Transverse colon (tissue), 4 donors: Measurements from ENCODE around the gene FRAS1. TPM values are rescaled to one million over a fixed set of nuclear protein-coding genes. Genes with fewer than 3 reads are reported as not detected.

ENCODE experiments used
- DNase-seq: peaks from one replicate; pipeline ENCODE4 v3.0.0-alpha.2; 2019
- H3K27ac ChIP-seq, 4 donors: fragments of 200-600 bp; sonication (generic); 2 replicates each; pipeline ENCODE4 v1.5.1; 2016 to 2018; ENCODE audit warnings: inconsistent platforms in 4 of 4
- H3K27me3 ChIP-seq: fragments of 200-600 bp; sonication (generic); 2 replicates; pipeline ENCODE4 v1.5.1; 2017; ENCODE audit warnings: inconsistent platforms
- H3K36me3 ChIP-seq, 4 donors: fragments of 200-600 bp; sonication (generic); 2 replicates each; pipeline ENCODE4 v1.5.1; 2017 to 2019; ENCODE audit warnings: inconsistent platforms in 4 of 4
- H3K4me1 ChIP-seq, 4 donors: fragments of 200-600 bp; sonication (generic); 2 replicates each; pipeline ENCODE4 v1.5.1; 2017 to 2020; ENCODE audit warnings: inconsistent platforms in 4 of 4
- H3K4me3 ChIP-seq, 4 donors: fragments of 200-600 bp; sonication (generic); 1 replicate in 1 of 4; 2 replicates in 3 of 4; pipeline versions ENCODE4 v1.5.1 to v1.6.1; 2017 to 2019; ENCODE audit warnings: inconsistent platforms in 4 of 4
- H3K9me3 ChIP-seq, 2 donors: fragments of 200-600 bp; sonication (generic); 2 replicates each; pipeline ENCODE4 v1.5.1; 2017 to 2019; ENCODE audit warnings: inconsistent platforms in 2 of 2
- EP300 ChIP-seq: sonication (generic); formaldehyde crosslinking; IDR thresholded peaks from one replicate; pipeline ENCODE4 v1.6.1; 2017; ENCODE audit warnings: antibody characterized with exemption, low read depth
- POLR2A ChIP-seq: fragments of 450-650 bp; IDR thresholded peaks from one replicate; pipeline ENCODE4 v1.6.1; 2016; ENCODE audit warnings: antibody characterized with exemption, mild to moderate bottlenecking, moderate library complexity
- POLR2AphosphoS5 ChIP-seq, 3 donors: sonication (generic); formaldehyde crosslinking; IDR thresholded peaks; one replicate each; pipeline ENCODE4 v1.6.1; 2016; ENCODE audit warnings: antibody characterized with exemption in 3 of 3
- WGBS, 2 donors: methylation state at CpG; one replicate each; pipeline ENCODE4 v1.1.5; 2018; ENCODE audit warnings: low coverage in 1 of 2; 5-methylcytosine and 5-hydroxymethylcytosine counted together
- in situ Hi-C, 4 donors: fragments of 200-750 bp; cut with MboI; loops; one replicate each; pipeline versions ENCODE4 v1.15.0 to v1.15.1; 2017; ENCODE audit warnings: low sequenced_read_pairs in 3 of 4, low pct_ligation_motif_present in 1 of 4, low pct_unique_long_range_greater_than_20kb in 1 of 4
- intact Hi-C: fragments of 100-400 bp; cut with DNase I; formaldehyde crosslinking; loops from one replicate; pipeline ENCODE4 v1.15.1; 2023; ENCODE audit warnings: low total_unique reads
- total RNA-seq, 4 donors: library from RNA; depleted of rRNA; stranded (reverse); fragments of >200 nt; gene quantifications; one replicate each; pipeline ENCODE4 v1.1.0, GENCODE V29; 2016
- TF ChIP-seq, protein P1 (sequence below), 5 experiments: fragments of 200-600 bp in 3 of 5; fragments of 450-650 bp in 2 of 5; sonication (generic) in 3 of 5; IDR thresholded peaks; 1 replicate in 2 of 5; 2 replicates in 3 of 5; pipeline ENCODE4 v1.5.1; 2016 to 2017; ENCODE audit warnings: antibody characterized with exemption in 5 of 5, inconsistent platforms in 3 of 5, mild to moderate bottlenecking in 2 of 5, moderate library complexity in 1 of 5

Gene FRAS1
- total RNA-seq, 4 donors from 2014 or later = 1.8 to 9.7 (median 3.1) TPM

GRCh38 chr4:78220283-78220682 lies 163.2 kb downstream of the FRAS1 start:
- TF ChIP-seq EP300 (no peak), POLR2A (no peak), POLR2AphosphoS5 (IDR thresholded peaks at IDR 0.05) (no peak)
- TF ChIP-seq, protein P1, sequence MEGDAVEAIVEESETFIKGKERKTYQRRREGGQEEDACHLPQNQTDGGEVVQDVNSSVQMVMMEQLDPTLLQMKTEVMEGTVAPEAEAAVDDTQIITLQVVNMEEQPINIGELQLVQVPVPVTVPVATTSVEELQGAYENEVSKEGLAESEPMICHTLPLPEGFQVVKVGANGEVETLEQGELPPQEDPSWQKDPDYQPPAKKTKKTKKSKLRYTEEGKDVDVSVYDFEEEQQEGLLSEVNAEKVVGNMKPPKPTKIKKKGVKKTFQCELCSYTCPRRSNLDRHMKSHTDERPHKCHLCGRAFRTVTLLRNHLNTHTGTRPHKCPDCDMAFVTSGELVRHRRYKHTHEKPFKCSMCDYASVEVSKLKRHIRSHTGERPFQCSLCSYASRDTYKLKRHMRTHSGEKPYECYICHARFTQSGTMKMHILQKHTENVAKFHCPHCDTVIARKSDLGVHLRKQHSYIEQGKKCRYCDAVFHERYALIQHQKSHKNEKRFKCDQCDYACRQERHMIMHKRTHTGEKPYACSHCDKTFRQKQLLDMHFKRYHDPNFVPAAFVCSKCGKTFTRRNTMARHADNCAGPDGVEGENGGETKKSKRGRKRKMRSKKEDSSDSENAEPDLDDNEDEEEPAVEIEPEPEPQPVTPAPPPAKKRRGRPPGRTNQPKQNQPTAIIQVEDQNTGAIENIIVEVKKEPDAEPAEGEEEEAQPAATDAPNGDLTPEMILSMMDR (IDR thresholded peaks at IDR 0.05) = no peak
- intact Hi-C loops = no loop called here
- H3K4me3 ChIP-seq = no peak overlapping the region
- H3K4me1 ChIP-seq = no peaks in the 10 kb centered on the region
- no peak overlapping the region for H3K27ac ChIP-seq
- in situ Hi-C loops = no loop called here
- no peaks in the 10 kb centered on the region for H3K9me3 ChIP-seq
- H3K27me3 ChIP-seq = no peaks in the 10 kb centered on the region
- H3K36me3 ChIP-seq = no peaks in the 10 kb centered on the region
- DNase-seq = no peak
- 38% methylated on average over 3 of the region's 3 CpGs for WGBS, 2 donors

- no peaks in the 10 kb centered on the region for H3K36me3 ChIP-seq
- H3K9me3 ChIP-seq = peaks cover 10 to 12% of the 10 kb centered on the region in 2 donors
- no peaks in the 10 kb centered on the region for H3K27me3 ChIP-seq
- no peak overlapping the region for H3K4me3 ChIP-seq
- H3K4me1 ChIP-seq = no peaks in the 10 kb centered on the region
- DNase-seq = no peak
- 76 to 100% methylated on average over 2 to 8 of the region's 8 CpGs for WGBS, 2 donors
- intact Hi-C loops = no loop called here
- no peak overlapping the region for H3K27ac ChIP-seq
- TF ChIP-seq EP300 (no peak), POLR2AphosphoS5 (IDR thresholded peaks at IDR 0.05) (no peak), POLR2A (no peak)
- TF ChIP-seq, protein P1 (IDR thresholded peaks at IDR 0.05) = no peak
- in situ Hi-C loops = no loop called here
These were observed 165.6 kb downstream of the FRAS1 start for GRCh38 chr4:78222575-78223186.

GRCh38 chr4:78225236-78225635 lies 168.1 kb downstream of the FRAS1 start:
- 85 to 100% methylated on average over 1 to 3 of the region's 3 CpGs for WGBS, 2 donors
- Histone ChIP-seq H3K4me3 (no peak overlapping the region), H3K27me3 (no peaks in the 10 kb centered on the region), H3K9me3 (peaks cover 10 to 12% of the 10 kb centered on the region in 2 donors), H3K27ac (no peak overlapping the region), H3K36me3 (no peaks in the 10 kb centered on the region), H3K4me1 (no peaks in the 10 kb centered on the region)
- DNase-seq = no peak
- intact Hi-C loops = no loop called here
- TF ChIP-seq, protein P1 (IDR thresholded peaks at IDR 0.05) = no peak
- no peak for TF ChIP-seq POLR2A
- no peak for TF ChIP-seq POLR2AphosphoS5 (IDR thresholded peaks at IDR 0.05)
- no peak for TF ChIP-seq EP300
- in situ Hi-C loops = no loop called here

GRCh38 chr4:78226279-78226678 lies 169.2 kb downstream of the FRAS1 start:
- Histone ChIP-seq H3K4me1 (no peaks in the 10 kb centered on the region), H3K9me3 (peaks cover 10 to 12% of the 10 kb centered on the region in 2 donors), H3K4me3 (no peak overlapping the region), H3K27me3 (no peaks in the 10 kb centered on the region), H3K27ac (no peak overlapping the region), H3K36me3 (no peaks in the 10 kb centered on the region)
- intact Hi-C loops = no loop called here
- no peak for TF ChIP-seq POLR2A
- TF ChIP-seq POLR2AphosphoS5 (IDR thresholded peaks at IDR 0.05) = no peak
- TF ChIP-seq EP300 = no peak
- TF ChIP-seq, protein P1 (IDR thresholded peaks at IDR 0.05) = no peak
- in situ Hi-C loops = no loop called here
- no peak for DNase-seq
